GM18861 (cell line): Measurements from ENCODE around the gene HENMT1.
"Not testable (repeated sequence)": the region's sequence is repeated elsewhere in the genome, so short reads cannot be mapped to it uniquely, and the experiment has no call there.

Experiments used
- ATAC-seq: cut with Tn5 transposase; IDR thresholded peaks from one replicate; pipeline ENCODE4 v1.9.1; 2021; ENCODE audit not compliant: unreplicated experiment

Gene HENMT1

DNA sequence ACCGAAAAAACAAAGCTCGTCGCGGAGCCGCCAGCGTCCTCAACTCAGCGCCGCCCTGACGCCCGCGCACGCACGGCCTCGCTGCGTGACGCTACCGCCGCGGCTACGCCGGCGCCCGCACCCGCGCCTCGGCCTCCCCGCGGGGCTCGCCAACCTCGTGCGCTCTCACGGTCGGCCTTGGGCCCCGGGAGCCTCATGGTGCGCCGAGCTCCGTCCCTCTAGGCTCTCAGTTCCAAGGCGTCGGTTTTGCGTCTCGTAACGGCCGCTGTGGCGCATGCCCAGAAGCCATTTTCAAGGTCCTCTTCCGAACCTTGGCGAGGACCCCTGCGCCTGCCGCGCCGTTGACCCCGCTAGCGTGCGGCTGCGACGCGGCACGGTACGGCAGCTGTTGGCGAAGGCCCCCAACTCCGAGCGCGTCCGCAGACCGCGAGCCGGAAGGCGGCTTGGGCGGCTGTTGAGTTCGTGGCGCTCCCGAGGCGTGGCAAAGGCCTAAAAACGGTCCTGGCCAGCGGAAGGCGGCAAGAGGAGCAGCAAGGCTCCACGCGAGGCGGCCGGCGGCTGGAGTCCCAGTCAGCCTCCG, at the start of gene HENMT1:
Gene HENMT1, minus strand, starts transcription at position 64 of the 580 bp plus-strand sequence. CDS start 1,209 bp downstream, outside the sequence.
- ATAC-seq, result peak; percentile 74

DNA sequence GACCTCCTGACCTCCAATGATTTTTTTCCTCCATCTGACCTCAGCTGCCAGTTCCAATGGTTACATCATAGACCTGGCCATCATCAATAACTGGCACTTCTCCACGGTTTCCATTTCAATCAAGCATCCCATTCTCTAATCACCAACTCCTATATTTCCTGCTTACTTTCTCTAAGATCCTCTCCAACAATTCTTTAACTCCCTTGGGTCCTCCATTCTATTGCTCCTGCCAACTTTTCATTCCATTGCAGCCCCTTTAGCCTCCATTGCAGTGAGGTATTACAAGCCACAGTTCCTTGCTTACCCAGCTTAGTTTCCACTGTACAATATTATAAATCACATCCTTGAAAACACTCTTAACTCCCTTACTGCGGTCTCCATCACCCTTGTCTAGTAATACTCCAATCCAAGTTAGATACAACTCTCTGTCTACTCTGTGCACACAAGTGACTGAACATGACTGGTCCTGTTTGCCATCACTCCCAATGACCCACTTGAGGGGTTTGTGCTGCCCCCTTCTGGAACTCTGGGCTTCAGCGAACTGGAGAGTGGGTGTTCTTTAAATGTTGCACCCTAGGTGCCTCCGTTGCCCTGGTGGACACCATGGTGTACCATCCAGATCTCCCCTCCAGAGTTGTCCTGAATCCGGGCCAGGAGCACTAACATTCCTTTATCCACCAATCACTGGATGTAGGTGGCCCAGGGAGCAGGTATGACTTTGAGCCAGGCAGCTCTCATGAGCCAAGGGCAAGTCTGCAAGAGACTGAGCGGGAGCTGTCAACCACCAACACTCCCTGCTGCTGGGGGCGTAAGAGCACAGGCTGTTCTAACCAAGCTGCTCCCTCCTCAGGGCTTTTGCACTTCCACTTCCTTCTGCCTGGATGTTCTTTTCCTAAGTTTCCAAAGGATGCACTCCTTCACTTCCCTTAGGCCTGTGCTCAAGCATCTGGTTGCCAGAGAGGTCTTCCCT, 48.1 kb upstream of the HENMT1 start:
- no peak for ATAC-seq

DNA sequence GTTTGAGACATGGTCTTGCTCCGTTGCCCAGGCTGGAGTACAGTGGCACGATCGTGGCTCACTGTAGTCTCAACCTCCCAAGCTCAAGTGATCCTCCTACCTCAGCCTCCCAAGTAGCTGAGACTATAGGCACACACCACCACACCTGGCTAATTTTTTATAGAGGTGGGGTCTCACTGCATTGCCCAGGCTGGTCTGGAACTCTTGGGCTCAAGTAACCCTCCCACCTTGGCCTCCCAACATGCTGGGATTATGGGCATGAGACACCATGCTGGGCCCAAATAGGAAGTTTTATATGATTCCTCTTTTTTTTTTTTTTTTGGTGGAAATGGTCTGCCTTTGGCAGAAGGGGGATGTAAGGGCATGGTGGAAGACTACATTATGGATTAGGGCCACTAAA, 45.8 kb upstream of the HENMT1 start:
- no peak for ATAC-seq

DNA sequence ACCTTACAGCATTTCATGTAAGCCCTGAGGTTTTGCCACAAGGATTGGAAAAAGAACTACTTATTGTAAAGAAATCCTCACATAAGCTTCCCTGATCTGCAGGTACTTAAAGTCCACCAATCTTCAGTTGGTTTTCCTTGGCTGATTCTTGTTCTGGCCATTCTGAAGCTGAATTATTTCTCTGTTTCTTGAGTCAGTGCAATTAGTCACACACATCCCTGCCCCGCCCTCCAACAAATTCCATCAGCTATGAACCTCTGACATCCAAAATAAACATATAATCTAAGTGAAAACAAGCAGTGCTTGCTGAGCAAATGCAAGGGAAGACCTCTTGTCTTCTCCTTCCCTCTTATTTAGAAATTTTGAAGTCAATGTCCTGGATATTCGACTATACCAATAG, 43.6 kb upstream of the HENMT1 start:
- ATAC-seq, result no peak

DNA sequence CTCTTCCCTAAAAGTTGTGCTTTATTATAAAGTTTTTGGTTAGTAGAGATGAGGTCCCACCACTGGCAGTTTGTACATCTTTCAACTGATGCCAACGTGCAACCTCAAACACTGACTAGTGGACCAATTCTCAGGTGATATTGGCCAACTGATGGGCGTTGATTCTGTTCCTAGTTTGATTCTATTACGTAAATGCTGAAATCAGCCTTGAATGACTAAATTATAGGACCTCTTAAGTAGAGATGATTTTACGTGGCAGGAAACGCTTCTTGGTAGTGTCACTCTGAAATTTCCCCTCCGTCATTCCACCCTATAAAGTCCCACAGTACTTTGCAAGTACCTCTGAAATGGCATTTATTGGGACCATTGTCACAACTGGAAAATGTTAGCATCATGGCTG, 43.0 kb upstream of the HENMT1 start:
- no peak for ATAC-seq

DNA sequence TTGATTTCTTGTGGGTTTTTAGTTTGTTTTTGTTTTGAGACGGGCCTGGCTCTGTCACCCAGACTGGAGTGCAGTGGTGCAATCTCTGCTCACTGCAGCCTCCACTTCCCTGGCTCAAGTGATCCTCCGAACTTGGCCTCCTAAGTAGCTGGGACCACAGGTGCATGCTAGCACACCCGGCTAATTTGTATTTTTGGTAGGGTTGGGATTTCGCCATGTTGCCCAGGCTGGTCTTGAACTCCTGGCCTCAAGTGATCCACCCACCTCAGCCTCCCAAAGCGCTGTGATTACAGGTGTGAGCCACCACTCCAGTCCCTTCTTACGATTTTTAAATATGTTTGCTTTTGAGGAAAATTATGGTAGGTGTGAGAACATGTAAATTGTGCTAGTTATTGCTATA, 41.2 kb upstream of the HENMT1 start:
- ATAC-seq, result not testable (repeated sequence)

DNA sequence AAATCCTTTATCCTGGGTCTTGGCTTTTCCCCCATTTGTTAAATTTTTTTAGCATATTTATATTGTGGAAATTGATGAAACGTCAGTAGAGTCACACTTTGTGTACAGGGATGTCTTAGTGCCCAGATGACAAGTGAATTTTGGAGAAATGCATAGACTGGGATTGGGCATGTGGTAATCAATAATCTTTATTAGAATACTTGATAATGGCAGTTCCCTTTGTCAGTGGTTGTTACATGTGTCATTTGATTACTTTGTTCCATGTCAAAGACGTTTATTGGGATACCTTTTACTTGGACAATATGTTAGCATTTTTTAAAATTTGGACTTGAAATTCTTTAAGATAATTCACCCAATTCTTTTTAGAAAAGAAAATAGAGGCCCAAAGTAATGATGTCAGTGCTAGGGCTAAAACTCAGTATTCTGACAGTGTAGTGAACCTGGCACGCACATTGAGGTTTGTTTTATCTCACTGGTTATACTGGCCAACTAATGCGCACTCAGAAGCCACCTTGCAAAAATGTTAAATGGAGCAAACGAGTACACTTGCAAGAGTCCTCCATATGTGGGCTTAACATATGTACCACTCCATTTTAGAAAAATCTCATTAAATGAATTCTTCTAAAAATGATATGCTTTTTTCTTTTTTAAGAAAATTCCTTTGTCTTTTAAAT, 40.4 kb upstream of the HENMT1 start:
- ATAC-seq, result no peak

DNA sequence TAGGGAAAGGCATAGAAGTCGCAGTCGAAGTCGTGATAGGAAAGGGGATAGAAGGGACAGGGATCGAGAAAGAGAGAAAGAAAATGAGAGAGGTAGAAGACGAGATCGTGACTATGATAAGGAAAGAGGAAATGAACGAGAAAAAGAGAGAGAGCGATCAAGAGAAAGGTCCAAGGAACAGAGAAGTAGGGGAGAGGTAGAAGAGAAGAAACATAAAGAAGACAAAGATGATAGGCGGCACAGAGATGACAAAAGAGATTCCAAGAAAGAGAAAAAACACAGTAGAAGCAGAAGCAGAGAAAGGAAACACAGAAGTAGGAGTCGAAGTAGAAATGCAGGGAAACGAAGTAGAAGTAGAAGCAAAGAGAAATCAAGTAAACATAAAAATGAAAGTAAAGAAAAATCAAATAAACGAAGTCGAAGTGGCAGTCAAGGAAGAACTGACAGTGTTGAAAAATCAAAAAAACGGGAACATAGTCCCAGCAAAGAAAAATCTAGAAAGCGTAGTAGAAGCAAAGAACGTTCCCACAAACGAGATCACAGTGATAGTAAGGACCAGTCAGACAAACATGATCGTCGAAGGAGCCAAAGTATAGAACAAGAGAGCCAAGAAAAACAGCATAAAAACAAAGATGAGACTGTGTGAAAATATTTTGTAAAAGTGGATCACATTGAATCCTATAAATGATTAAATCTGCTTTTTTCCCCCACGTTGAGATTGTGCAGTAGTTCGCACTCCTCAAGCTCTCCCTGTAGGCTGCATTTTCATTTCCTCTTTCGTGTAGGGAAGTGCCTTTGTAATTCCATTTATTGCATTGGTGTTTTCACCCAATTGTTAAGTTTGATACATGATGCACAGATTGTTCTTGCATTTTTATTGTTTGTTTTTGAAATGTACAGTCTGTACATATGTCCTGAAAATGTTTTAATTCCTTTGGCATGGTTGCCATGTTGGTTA, 38.8 kb upstream of the HENMT1 start:
- ATAC-seq, result no peak

DNA sequence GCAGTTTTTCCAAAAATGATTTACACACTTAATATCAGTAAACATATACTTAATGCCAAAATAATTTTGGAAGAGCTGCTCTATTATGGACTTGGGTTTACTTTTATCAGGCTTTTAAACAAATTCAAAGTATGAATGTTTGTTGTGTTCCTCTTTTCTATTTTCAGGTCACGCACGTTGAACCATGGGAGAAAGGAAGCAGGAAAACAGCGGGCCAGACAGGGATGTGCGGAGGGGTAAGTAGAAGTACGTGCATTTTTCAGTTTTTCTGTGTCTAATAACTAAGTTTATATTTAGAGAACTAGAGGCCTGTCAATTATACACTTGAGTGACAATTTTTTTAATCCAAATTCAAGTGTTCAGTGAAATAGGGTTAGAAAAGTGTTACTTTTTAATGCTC, 34.6 kb upstream of the HENMT1 start:
- no peak for ATAC-seq

DNA sequence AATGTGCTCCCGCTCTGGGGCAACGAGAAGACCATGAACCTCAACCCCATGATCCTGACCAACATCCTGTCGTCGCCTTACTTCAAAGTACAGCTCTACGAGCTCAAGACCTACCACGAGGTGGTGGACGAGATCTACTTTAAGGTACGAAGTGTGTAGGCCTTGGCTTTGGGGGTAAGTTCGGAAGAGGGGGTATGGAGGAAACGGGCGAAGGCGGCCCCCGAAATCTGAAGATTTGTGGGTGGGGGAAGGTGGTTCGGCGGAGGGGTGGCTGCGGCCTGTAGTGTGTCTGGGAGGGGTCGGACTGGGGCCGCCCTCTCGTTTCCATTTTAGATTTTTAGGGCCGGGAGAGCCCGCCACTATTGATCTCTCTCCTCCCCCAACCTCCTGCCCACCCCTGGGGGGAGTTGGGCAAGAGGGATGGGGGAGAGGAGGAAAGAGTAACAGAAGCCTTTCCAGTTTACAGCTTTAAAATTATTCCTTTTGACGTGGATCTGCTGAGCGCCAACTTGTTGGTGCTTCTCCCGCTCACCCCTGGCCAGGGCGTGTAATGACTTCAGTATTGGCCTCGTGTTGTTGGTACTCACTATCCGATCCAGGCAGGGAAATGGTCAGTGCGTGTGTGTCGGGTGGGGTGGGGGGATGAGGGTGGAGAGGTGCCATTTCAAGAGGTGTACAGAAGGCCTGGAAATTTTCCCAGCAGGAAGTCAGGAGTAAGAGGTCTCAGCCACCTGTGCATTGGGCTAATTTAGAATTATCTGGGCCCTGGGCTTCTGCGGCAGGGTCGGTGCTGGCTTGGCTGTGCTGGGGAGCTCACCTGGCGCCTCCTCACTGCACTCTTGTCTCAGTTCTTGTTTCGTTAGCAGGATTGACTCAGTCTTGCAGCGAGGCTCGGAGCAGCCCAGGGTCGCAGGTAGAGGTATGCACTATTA, 32.1 kb upstream of the HENMT1 start:
- ATAC-seq, result peak; percentile 51

DNA sequence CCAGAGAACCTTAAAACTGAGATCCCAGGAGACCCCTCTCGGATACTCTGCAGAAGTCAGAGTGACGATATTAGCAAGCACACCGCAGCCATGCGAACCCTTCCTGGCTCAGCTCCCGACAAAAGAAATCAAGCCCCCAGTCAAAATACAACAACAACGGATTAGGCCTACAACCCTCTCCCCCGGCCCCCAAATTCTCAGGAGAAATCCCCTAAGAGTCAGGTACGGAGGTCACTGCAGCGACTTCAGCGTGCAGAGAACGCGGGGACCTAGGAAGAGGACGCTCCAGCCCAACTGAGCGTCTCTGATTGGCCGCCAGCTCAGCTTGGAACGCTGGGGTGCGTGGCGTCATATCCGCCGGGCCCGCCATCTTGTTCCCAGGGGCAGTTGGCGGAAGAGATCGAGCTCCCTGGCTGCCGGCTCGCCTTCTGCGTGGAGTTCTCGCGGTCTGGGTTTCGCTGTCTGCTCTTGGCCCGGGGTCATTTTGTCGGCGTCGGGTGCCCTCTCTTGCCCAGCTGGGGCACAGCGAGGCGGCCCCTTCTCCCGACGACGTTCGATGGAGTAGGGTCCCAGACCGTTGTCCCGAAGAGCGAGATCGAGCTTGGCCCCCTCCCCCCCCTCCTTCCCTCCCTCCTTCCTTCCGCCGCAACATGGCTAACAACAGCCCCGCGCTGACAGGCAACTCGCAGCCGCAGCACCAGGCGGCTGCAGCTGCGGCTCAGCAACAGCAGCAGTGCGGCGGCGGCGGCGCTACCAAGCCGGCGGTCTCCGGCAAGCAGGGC, 31.2 kb upstream of the HENMT1 start, which contains the start of gene PRPF38B:
Gene PRPF38B, plus strand, starts transcription at position 369 of the 782 bp plus-strand sequence. Its CDS starts 282 bp downstream, at position 651.
- ATAC-seq, result peak; percentile 85

DNA sequence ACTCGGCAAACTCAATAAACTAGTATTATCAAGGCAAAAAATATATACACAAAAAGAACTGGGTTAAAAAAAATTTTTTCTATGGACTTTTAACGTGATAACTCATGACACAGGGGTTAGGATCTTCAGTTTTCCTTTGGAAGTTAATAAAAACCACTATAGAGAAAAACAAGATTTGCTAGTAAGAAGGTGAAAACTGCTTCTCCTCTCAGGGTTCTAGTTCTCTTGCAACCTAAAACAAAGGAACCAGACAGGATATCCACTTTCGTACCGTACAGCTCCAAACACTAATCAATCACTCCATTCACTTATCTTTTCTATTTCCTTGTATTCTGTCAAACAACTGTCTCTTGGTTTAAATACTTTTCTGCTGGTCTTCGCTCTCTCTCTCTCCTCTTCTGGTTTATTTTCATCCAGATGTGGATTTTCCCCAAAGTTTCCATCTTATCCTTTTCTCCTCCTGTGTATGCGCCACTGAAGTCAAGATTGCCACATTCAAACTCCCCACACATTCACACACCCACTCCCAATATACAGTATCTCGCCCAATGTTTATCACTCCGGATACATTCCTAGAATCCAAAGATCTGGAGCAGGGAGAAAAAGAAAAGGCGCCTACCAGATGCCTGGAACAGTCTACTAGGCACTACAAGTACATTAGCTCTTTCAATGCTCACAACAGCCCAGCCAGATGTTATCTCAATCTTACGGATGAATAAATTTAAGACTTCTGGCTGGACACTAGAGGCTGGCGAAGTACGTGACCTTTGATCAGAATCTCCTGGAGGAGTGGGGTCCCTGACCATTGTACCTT, 30.4 kb upstream of the HENMT1 start:
- ATAC-seq, result no peak

DNA sequence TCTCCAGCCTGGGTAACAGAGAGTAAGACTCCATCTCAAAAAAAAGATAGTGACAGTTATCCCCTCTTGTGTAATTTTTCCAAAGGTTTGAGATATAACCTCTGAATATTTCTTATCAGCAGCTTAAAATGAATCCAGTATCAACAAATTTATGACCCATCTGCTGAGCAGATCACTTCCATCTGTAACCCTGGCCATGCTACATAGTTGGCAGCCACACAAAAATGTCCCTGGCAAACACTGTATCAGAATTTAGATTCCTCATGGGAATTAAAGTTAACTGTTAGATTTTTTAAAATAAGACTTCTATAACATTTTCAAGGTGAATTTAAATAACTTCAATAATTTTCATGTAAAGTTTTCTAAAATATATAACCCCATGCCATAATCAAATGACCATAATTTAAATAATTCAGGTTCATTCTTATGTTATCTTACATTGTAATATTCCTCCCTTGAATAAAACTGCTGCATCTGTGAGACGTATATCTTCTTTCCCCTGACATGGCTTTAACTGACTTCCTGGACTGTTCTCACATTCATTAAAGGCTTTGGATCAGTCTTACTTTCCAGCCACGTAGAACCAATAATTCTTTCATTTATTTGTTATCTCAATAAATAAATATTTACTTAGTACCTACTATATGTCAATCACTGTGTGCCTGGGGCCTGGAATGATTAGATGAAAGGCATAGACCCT, 25.9 kb upstream of the HENMT1 start:
- ATAC-seq, result no peak

DNA sequence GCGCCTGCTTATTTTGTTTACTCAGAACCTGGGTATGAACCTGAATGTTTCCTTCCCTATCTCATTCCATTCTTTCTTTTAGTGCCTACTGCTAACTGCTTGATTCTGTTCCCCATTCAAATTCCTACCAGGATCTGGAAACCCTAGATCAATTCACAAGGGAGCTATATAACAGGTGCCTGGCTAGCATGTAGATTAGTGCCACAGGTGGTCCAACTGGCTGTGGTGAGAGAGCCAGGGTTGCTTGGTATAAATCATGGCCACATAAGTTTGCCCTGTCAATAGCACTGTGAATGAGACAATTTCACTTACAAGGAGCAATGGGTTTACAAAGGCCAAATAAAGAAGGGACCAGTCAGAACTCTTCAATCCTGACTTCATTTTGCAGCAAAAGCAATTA, 24.6 kb upstream of the HENMT1 start:
- no peak for ATAC-seq

DNA sequence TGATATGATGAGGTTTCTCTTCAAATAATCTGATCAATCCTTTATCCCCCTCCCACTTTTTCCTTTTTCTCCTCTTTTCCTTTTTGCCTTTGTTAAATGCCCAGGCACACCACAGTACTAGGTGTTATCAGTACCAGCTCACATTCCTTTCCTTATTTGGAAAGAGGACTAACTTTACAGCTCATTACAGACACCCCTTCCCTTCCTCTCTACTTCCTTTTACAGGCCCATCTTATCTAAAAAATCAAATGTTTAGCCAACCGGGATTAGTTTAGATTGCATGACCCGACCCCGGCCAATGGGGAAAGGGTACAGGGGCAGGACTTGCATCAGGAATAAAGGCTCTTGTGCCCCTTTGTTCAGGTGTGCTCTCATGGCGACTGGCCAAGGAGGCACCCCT, 20.8 kb upstream of the HENMT1 start:
- not testable (repeated sequence) for ATAC-seq

DNA sequence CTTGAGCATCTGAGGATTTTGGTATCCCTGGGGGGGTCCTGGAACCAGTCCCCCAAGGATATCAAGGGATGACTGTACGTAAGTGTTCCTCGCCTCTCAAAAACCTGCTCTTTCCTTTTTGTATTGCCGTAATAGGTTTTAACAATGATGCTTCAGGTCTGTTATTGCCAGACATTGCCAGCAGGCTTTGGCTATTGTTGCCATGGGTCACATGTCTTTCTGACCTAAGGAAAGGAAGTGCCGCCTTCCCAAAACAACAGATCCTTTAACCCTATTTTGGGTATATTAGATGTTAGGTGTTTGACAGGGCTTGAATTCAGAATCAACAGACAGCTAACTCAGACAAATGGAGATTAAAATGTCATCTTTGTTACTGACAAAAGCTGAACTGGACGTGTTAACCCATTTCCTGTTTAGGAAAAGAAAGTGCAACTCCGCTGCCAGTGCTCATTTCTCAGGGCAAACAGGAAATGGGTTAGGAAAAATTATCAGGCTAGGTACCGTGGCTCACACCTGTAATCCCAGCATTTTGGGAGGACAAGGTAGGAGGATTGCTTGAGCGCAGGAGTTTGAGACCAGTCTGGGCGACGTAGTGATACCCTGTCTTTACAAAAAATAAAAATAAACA, 18.8 kb upstream of the HENMT1 start:
- ATAC-seq, result no peak

DNA sequence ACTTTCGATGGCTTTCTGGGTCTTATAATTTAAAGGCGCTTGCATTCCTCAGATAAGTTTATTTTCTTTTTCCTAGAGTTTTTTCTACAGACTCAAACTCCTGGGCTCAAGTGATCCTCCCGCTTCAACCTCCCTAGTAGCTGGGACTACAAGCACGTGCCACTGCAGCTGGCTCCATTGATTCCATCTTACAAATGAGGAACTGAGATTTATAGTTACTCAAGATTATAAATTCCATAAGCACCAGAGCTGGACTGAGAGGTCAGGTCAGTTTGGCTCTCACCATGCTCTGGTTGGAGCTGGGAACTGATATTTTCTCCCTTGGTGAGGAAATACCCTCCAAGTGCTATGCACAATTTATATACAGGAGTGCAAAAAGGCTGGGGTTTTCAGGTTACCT, 17.8 kb upstream of the HENMT1 start:
- no peak for ATAC-seq
